CD8-positive, alpha-beta memory T cell (primary cell): ENCODE results near the gene ADAM10. TPM values are rescaled to one million over a fixed set of nuclear protein-coding genes. Genes with fewer than 3 reads are reported as not detected.

Experiments
- CTCF ChIA-PET: fragments of 350-600 bp; sonication (Branson Sonifier 250); formaldehyde crosslinking; loops from one replicate; lab custom pipeline; 2021; ENCODE audit warnings: antibody characterized with exemption; lab: Charles Lee
- POLR2A ChIA-PET: fragments of 350-600 bp; sonication (Branson Sonifier 250); formaldehyde crosslinking; loops from one replicate; lab custom pipeline; 2021; ENCODE audit warnings: antibody characterized with exemption; lab: Charles Lee
- DNase-seq, 5 donors: peaks; one replicate each; pipeline versions ENCODE4 v3.0.0 to v3.0.0-alpha.2; 2020 to 2022; ENCODE audit warnings: mixed read lengths in 1 of 5
- H3K27ac ChIP-seq: one replicate; pipeline ENCODE4 v1.7.0; 2013; ENCODE audit warnings: low read depth, mild to moderate bottlenecking, low read length, moderate library complexity
- H3K27me3 ChIP-seq: 2 replicates; pipeline ENCODE4 v1.7.0; 2013; ENCODE audit warnings: low read length, mild to moderate bottlenecking; ENCODE audit not compliant: insufficient read depth, poor library complexity, severe bottlenecking
- H3K36me3 ChIP-seq: 2 replicates; pipeline ENCODE4 v1.7.0; 2013; ENCODE audit warnings: mild to moderate bottlenecking, low read length, moderate library complexity; ENCODE audit not compliant: insufficient read depth
- H3K4me1 ChIP-seq: 2 replicates; pipeline ENCODE4 v1.7.0; 2013; ENCODE audit warnings: mild to moderate bottlenecking, low read length, moderate library complexity; ENCODE audit not compliant: insufficient read depth
- H3K4me3 ChIP-seq: 2 replicates; pipeline ENCODE4 v1.7.0; 2013; ENCODE audit warnings: mild to moderate bottlenecking, low read length
- H3K9me3 ChIP-seq: 2 replicates; pipeline ENCODE4 v1.7.0; 2013; ENCODE audit warnings: mild to moderate bottlenecking, low read length
- H3K27ac Mint-ChIP-seq, 8 donors: one replicate each; pipeline ENCODE4 v1.8.0; 2020 to 2021; ENCODE audit warnings: mixed read lengths in 8 of 8, mild to moderate bottlenecking in 6 of 8, inconsistent platforms in 3 of 8, moderate library complexity in 3 of 8
- H3K27me3 Mint-ChIP-seq, 2 donors: one replicate each; pipeline ENCODE4 v1.8.0; 2020 to 2021; ENCODE audit warnings: mixed read lengths in 2 of 2, mild to moderate bottlenecking in 1 of 2, moderate library complexity in 1 of 2
- H3K36me3 Mint-ChIP-seq, 3 donors: one replicate each; pipeline ENCODE4 v1.8.0; 2020 to 2021; ENCODE audit warnings: mixed read lengths in 3 of 3, inconsistent platforms in 1 of 3, mild to moderate bottlenecking in 1 of 3
- H3K4me1 Mint-ChIP-seq, 3 donors: one replicate each; pipeline ENCODE4 v1.8.0; 2020 to 2021; ENCODE audit warnings: mixed read lengths in 3 of 3, inconsistent platforms in 1 of 3, mild to moderate bottlenecking in 1 of 3
- H3K4me3 Mint-ChIP-seq, 7 donors: one replicate each; pipeline ENCODE4 v1.8.0; 2020 to 2021; ENCODE audit warnings: mixed read lengths in 7 of 7, mild to moderate bottlenecking in 6 of 7, moderate library complexity in 4 of 7, inconsistent platforms in 2 of 7
- H3K9me3 Mint-ChIP-seq, 5 donors: one replicate each; pipeline ENCODE4 v1.8.0; 2020 to 2022; ENCODE audit warnings: mixed read lengths in 5 of 5, mild to moderate bottlenecking in 3 of 5, moderate library complexity in 2 of 5, inconsistent platforms in 1 of 5
- polyA plus RNA-seq: library from polyadenylated mRNA; unstranded; fragments of 300-500 nt; fragmentation: Illumina TruSeq; gene quantifications from one replicate; pipeline ENCODE4 v1.2.3, GENCODE V29; 2021
- total RNA-seq, 2 experiments: library from RNA; stranded (reverse); gene quantifications; one replicate each; pipeline ENCODE4 v1.2.3, GENCODE V29; 2021

ADAM10 gene
- total and polyA plus RNA-seq, 3 experiments from 2014 or later, result 81.6 to 120 (median 86.6) TPM

- CTCF ChIA-PET, result interaction anchor here (1.4 kb wide), 1 partner anchor 538 kb away, joined by 3 read pairs; no protein-coding TSS in a partner anchor
- DNase-seq, result no peak
Measured at GRCh38 chr15:58766290-58766689, 16.8 kb upstream of the ADAM10 start.

GRCh38 chr15:58764468-58764867, 15.0 kb upstream of the ADAM10 start:
- no peaks in the 10 kb centered on the region for H3K9me3 ChIP-seq
- no peak for DNase-seq
- H3K9me3 Mint-ChIP-seq, result peaks cover 0 to 11% (median 9%) of the 10 kb centered on the region in 5 donors
- no peaks in the 10 kb centered on the region for H3K36me3 ChIP-seq
- H3K4me3 ChIP-seq, result no peak overlapping the region
- no peak overlapping the region for H3K27ac Mint-ChIP-seq
- POLR2A ChIA-PET, result no interaction called here
- H3K27ac ChIP-seq, result no peak overlapping the region
- H3K4me1 Mint-ChIP-seq, result no peaks in the 10 kb centered on the region
- no peaks in the 10 kb centered on the region for H3K27me3 ChIP-seq
- CTCF ChIA-PET, result no interaction called here
- no peak overlapping the region for H3K4me3 Mint-ChIP-seq
- no peaks in the 10 kb centered on the region for H3K4me1 ChIP-seq
- H3K27me3 Mint-ChIP-seq, result peaks cover 3 to 7% of the 10 kb centered on the region in 2 donors
- H3K36me3 Mint-ChIP-seq, result peaks cover 0 to 8% (median 0%) of the 10 kb centered on the region in 3 donors

More at GRCh38 chr15:58766290-58766689, 16.8 kb upstream of the ADAM10 start:
- Histone ChIP-seq H3K9me3 (no peaks in the 10 kb centered on the region), H3K4me3 (no peak overlapping the region), H3K27ac (no peak overlapping the region), H3K36me3 (no peaks in the 10 kb centered on the region), H3K4me1 (no peaks in the 10 kb centered on the region), H3K27me3 (no peaks in the 10 kb centered on the region)
- H3K36me3 Mint-ChIP-seq, result peaks cover 0 to 8% (median 2%) of the 10 kb centered on the region in 3 donors
- H3K4me1 Mint-ChIP-seq, result peaks cover 7 to 9% (median 8%) of the 10 kb centered on the region in 3 donors
- H3K27ac Mint-ChIP-seq, result peak overlapping the region in 2 of 8 donors; percentile 64 to 73
- POLR2A ChIA-PET, result interaction anchor here (1.4 kb wide), 1 partner anchor 16 kb away, joined by 4 read pairs; the partner anchor contains the start of gene ADAM10
- H3K9me3 Mint-ChIP-seq, result peaks cover 0 to 11% (median 9%) of the 10 kb centered on the region in 5 donors
- peak overlapping the region in 1 of 7 donors; percentile 70 for H3K4me3 Mint-ChIP-seq
- peaks cover 2 to 3% of the 10 kb centered on the region in 2 donors for H3K27me3 Mint-ChIP-seq

DNA sequence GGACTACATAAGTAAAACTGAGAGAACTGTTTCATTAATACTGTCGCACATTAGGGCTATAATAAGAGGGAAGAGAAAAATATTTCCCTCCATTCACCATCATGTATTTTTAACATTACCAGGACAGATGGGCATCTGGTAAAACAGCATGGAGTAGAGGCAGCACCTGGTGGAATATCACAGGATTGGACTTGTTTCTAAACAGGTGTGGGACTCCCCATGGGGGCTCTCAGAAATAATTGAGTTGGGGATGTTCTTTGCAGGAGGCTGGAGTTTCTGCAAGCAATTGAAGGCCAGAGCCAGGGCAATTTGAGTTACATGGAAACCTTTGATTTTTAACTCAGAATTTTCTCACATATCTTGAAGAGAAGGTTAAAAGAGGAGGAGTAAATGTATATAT, 13.2 kb upstream of the ADAM10 start:
- ChIA-PET POLR2A (no interaction called here), CTCF (no interaction called here)
- no peaks in the 10 kb centered on the region for H3K27me3 ChIP-seq
- H3K27me3 Mint-ChIP-seq, result peaks cover 4 to 13% of the 10 kb centered on the region in 2 donors
- no peak overlapping the region for H3K27ac ChIP-seq
- no peaks in the 10 kb centered on the region for H3K9me3 ChIP-seq
- no peaks in the 10 kb centered on the region for H3K36me3 ChIP-seq
- H3K36me3 Mint-ChIP-seq, result peaks cover 0 to 8% (median 0%) of the 10 kb centered on the region in 3 donors
- H3K4me1 ChIP-seq, result no peaks in the 10 kb centered on the region
- DNase-seq, result no peak
- H3K27ac Mint-ChIP-seq, result no peak overlapping the region
- H3K4me3 Mint-ChIP-seq, result no peak overlapping the region
- H3K4me3 ChIP-seq, result no peak overlapping the region
- H3K9me3 Mint-ChIP-seq, result peaks cover 0 to 11% (median 9%) of the 10 kb centered on the region in 5 donors
- no peaks in the 10 kb centered on the region for H3K4me1 Mint-ChIP-seq

- no peaks in the 10 kb centered on the region for H3K4me1 ChIP-seq
- ChIA-PET CTCF (interaction anchor here (3.7 kb wide), 1 partner anchor 8 kb away, joined by 21 read pairs; the partner anchor contains the start of gene MINDY2), POLR2A (no interaction called here)
- H3K36me3 ChIP-seq, result no peaks in the 10 kb centered on the region
- peaks cover 0 to 11% (median 9%) of the 10 kb centered on the region in 5 donors for H3K9me3 Mint-ChIP-seq
- no peak overlapping the region for H3K4me3 Mint-ChIP-seq
- H3K36me3 Mint-ChIP-seq, result peaks cover 0 to 8% (median 0%) of the 10 kb centered on the region in 3 donors
- no peaks in the 10 kb centered on the region for H3K9me3 ChIP-seq
- no peak overlapping the region for H3K27ac Mint-ChIP-seq
- H3K4me1 Mint-ChIP-seq, result no peaks in the 10 kb centered on the region
- H3K4me3 ChIP-seq, result no peak overlapping the region
- DNase-seq, result no peak
- H3K27ac ChIP-seq, result no peak overlapping the region
- no peaks in the 10 kb centered on the region for H3K27me3 ChIP-seq
- peaks cover 4 to 13% of the 10 kb centered on the region in 2 donors for H3K27me3 Mint-ChIP-seq
Measured at GRCh38 chr15:58762285-58762684, 12.8 kb upstream of the ADAM10 start.

DNA sequence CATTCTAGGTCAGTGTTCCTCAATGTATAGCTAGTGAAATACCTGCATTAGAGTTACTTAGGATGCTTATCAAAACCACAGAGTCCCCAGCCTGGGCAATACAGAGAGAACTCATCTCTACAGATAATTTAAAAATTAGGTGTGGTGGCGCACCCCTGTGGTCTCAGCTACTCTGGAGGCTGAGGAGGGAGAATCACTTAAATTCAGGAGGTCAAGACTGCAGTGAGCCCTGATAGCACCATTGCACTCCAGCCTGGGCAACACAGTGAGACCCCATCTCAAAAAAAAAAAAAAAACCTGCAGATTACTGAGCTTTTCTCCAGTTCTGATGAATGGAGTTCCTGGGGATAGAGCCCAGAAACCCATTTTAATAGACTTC, 11.5 kb upstream of the ADAM10 start:
- Mint-ChIP-seq H3K27me3 (peaks cover 4 to 17% of the 10 kb centered on the region in 2 donors), H3K27ac (no peak overlapping the region), H3K9me3 (peaks cover 0 to 11% (median 9%) of the 10 kb centered on the region in 5 donors), H3K36me3 (peaks cover 0 to 8% (median 0%) of the 10 kb centered on the region in 3 donors), H3K4me3 (no peak overlapping the region), H3K4me1 (no peaks in the 10 kb centered on the region)
- no peak overlapping the region for H3K27ac ChIP-seq
- H3K36me3 ChIP-seq, result no peaks in the 10 kb centered on the region
- no peak for DNase-seq
- H3K4me3 ChIP-seq, result no peak overlapping the region
- H3K27me3 ChIP-seq, result no peaks in the 10 kb centered on the region
- no peaks in the 10 kb centered on the region for H3K4me1 ChIP-seq
- ChIA-PET POLR2A (no interaction called here), CTCF (interaction anchor here (1.0 to 3.7 kb wide), 2 partner anchors 10 to 767 kb away, joined by 3 to 21 read pairs; partner anchors contain the start of gene MINDY2)
- no peaks in the 10 kb centered on the region for H3K9me3 ChIP-seq

DNA sequence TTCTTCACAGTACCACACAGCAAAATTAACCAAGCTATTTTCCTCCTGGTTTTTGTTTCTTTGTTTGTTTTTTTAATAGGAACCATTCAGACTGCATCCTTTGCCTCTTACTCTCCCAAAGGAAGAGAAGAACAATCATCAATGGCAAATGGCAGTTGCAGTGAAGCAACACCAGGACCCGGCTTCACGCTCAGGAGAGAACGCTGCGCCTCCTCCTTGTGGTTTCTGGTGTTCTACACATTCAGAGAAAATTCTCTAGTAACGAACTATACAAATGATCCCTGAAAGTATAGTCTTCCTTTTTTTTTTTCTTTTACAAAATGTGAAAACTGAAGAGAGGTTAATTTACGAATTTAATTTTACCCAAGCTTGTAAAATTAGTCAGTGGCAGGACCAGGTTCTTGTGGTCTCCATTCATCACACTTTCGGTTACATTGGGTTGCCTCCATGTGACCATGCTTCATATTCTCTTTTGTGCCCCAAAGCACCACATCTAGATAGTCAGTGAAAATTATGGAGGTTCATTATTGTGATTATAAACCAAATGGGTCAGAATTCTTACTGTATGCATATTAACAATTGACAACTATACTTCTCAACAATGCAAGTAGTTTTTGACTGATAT, 11.0 kb upstream of the ADAM10 start:
- H3K27ac ChIP-seq, result no peak overlapping the region
- Mint-ChIP-seq H3K27me3 (peaks cover 4 to 17% of the 10 kb centered on the region in 2 donors), H3K9me3 (peaks cover 0 to 11% (median 9%) of the 10 kb centered on the region in 5 donors), H3K4me3 (peak overlapping the region in 1 of 7 donors; percentile 28), H3K36me3 (peaks cover 0 to 8% (median 0%) of the 10 kb centered on the region in 3 donors), H3K27ac (no peak overlapping the region), H3K4me1 (no peaks in the 10 kb centered on the region)
- no peaks in the 10 kb centered on the region for H3K27me3 ChIP-seq
- no peak for DNase-seq
- no peaks in the 10 kb centered on the region for H3K9me3 ChIP-seq
- no peaks in the 10 kb centered on the region for H3K4me1 ChIP-seq
- H3K36me3 ChIP-seq, result no peaks in the 10 kb centered on the region
- CTCF ChIA-PET, result interaction anchor here (0.8 to 3.7 kb wide), 5 partner anchors 10 to 768 kb away, joined by 3 to 21 read pairs (median 3); partner anchors contain the start of gene MINDY2
- no peak overlapping the region for H3K4me3 ChIP-seq
- POLR2A ChIA-PET, result no interaction called here

DNA sequence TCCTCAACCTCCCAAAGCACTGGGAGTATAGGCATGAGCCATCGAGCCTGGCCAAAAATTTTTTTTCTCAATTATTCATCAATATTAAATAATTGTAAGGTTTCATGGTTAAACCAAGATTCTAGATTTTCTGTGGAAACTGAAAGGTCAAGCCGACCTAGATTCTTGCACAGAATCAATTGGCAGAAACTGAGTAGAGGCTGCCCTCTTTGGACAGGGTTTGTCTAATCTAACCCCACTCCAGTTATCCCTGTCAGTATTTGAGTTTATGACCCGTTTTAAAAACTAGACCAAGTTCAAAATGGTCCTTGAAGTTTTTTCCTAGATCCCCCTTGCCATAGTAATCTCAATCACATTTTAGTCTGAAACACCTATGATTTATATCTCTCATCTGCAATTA, 8.6 kb upstream of the ADAM10 start:
- H3K27me3 ChIP-seq, result no peaks in the 10 kb centered on the region
- no peak overlapping the region for H3K4me3 ChIP-seq
- ChIA-PET POLR2A (no interaction called here), CTCF (interaction anchor here (1.7 kb wide), 1 partner anchor 13 kb away, joined by 5 read pairs; the partner anchor contains the start of gene MINDY2)
- Mint-ChIP-seq H3K36me3 (no peaks in the 10 kb centered on the region), H3K27me3 (peaks cover 4 to 15% of the 10 kb centered on the region in 2 donors), H3K4me3 (no peak overlapping the region), H3K27ac (no peak overlapping the region), H3K9me3 (peaks cover 0 to 2% (median 0%) of the 10 kb centered on the region in 5 donors), H3K4me1 (no peaks in the 10 kb centered on the region)
- H3K27ac ChIP-seq, result no peak overlapping the region
- H3K4me1 ChIP-seq, result no peaks in the 10 kb centered on the region
- no peaks in the 10 kb centered on the region for H3K9me3 ChIP-seq
- no peaks in the 10 kb centered on the region for H3K36me3 ChIP-seq
- DNase-seq, result no peak

DNA sequence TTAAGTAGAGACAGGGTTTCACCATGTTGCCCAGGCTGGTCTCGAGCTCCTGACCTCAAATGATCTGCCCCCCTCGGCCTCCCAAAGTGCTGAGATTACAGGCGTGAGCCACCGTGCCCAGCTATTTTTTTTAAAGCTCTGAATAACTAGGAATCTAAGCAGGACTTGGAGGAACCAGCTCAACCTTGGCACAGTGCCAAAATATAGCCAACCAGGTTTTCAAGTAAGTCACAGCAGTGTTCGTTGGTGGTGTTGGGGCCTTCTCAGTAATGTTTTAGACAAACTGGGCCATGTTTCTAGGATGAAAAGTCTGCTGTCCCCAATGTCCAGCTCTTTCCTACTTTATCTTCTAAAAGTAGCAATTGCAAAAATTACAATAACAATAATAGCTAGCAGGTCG, 6.4 kb upstream of the ADAM10 start:
- Histone ChIP-seq H3K4me3 (no peak overlapping the region), H3K9me3 (no peaks in the 10 kb centered on the region), H3K4me1 (no peaks in the 10 kb centered on the region), H3K36me3 (no peaks in the 10 kb centered on the region), H3K27me3 (no peaks in the 10 kb centered on the region), H3K27ac (no peak overlapping the region)
- no peak overlapping the region for H3K4me3 Mint-ChIP-seq
- no peaks in the 10 kb centered on the region for H3K4me1 Mint-ChIP-seq
- no peak overlapping the region for H3K27ac Mint-ChIP-seq
- H3K27me3 Mint-ChIP-seq, result peaks cover 4 to 15% of the 10 kb centered on the region in 2 donors
- H3K9me3 Mint-ChIP-seq, result no peaks in the 10 kb centered on the region
- H3K36me3 Mint-ChIP-seq, result no peaks in the 10 kb centered on the region
- CTCF ChIA-PET, result interaction anchor here (1.4 kb wide), 1 partner anchor 15 kb away, joined by 6 read pairs; the partner anchor contains the start of gene MINDY2
- POLR2A ChIA-PET, result interaction anchor here (0.6 kb wide), 1 partner anchor 9 kb away, joined by 3 read pairs; no protein-coding TSS in a partner anchor
- no peak for DNase-seq
